Right atrium auricular region (tissue), 2 donors: ENCODE measurements around the gene RAI1. TPM values are rescaled to one million over a fixed set of nuclear protein-coding genes. Genes with fewer than 3 reads are reported as not detected.

Experiments used
- DNase-seq: peaks from one replicate; pipeline ENCODE4 v3.0.0-alpha.2; 2019; ENCODE audit warnings: low spot score
- H3K27ac ChIP-seq, 2 donors: fragments of 200-600 bp; sonication (generic); 1 replicate in 1 of 2; 2 replicates in 1 of 2; pipeline ENCODE4 v1.5.1; 2016 to 2019
- H3K27me3 ChIP-seq, 2 donors: fragments of 200-600 bp; sonication (generic); one replicate each; pipeline versions ENCODE4 v1.5.1 to v1.6.0; 2017 to 2019
- H3K36me3 ChIP-seq: fragments of 200-600 bp; sonication (generic); one replicate; pipeline ENCODE4 v1.5.1; 2016
- H3K4me1 ChIP-seq, 2 donors: fragments of 200-600 bp; sonication (generic); one replicate each; pipeline versions ENCODE4 v1.5.1 to v1.6.0; 2017 to 2019
- H3K4me3 ChIP-seq, 2 donors: fragments of 200-600 bp; sonication (generic); 1 replicate in 1 of 2; 2 replicates in 1 of 2; pipeline ENCODE4 v1.5.1; 2017 to 2019; ENCODE audit warnings: mild to moderate bottlenecking in 1 of 2, moderate library complexity in 1 of 2
- H3K9me3 ChIP-seq, 2 donors: fragments of 200-600 bp; sonication (generic); one replicate each; pipeline ENCODE4 v1.5.1; 2019
- total RNA-seq, 2 donors: library from RNA; depleted of rRNA; stranded (reverse); fragments of >200 nt; gene quantifications; one replicate each; pipeline ENCODE4 v1.1.0, GENCODE V29; 2016
- TF ChIP-seq, protein P1 (sequence below), 2 donors: fragments of 200-600 bp; sonication (generic); IDR thresholded peaks; one replicate each; pipeline ENCODE4 v1.5.1; 2019; ENCODE audit warnings: antibody characterized with exemption in 2 of 2

RAI1 gene
- total RNA-seq, 2 donors from 2014 or later: 23.8 to 24.9 TPM

DNA sequence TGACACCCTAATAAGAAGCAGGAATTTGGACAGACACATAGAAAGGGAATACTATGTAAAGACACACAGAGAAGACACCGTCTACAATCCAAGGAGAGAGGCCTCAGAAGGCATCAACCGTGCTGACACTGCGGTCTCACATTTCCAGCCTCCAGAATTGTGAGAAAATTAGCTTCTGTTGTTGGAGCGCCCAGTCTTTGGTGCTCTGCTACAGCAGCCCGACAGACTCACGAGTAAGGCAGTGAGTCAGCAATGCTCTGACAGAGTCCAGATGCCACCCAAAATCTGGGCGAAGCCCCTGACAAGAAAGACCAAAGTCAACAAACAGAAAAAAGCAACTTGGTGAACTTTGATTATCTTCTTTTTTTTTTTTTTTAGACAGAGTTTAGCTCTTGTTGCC is 32.5 kb upstream of the RAI1 start:
- DNase-seq: no peak
- no peak overlapping the region for H3K4me3 ChIP-seq
- TF ChIP-seq, protein P1, sequence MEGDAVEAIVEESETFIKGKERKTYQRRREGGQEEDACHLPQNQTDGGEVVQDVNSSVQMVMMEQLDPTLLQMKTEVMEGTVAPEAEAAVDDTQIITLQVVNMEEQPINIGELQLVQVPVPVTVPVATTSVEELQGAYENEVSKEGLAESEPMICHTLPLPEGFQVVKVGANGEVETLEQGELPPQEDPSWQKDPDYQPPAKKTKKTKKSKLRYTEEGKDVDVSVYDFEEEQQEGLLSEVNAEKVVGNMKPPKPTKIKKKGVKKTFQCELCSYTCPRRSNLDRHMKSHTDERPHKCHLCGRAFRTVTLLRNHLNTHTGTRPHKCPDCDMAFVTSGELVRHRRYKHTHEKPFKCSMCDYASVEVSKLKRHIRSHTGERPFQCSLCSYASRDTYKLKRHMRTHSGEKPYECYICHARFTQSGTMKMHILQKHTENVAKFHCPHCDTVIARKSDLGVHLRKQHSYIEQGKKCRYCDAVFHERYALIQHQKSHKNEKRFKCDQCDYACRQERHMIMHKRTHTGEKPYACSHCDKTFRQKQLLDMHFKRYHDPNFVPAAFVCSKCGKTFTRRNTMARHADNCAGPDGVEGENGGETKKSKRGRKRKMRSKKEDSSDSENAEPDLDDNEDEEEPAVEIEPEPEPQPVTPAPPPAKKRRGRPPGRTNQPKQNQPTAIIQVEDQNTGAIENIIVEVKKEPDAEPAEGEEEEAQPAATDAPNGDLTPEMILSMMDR (IDR thresholded peaks at IDR 0.05): no peak
- H3K36me3 ChIP-seq: no peaks in the 10 kb centered on the region
- peaks cover 0 to 6% of the 10 kb centered on the region in 2 donors for H3K9me3 ChIP-seq
- H3K4me1 ChIP-seq: no peaks in the 10 kb centered on the region
- H3K27ac ChIP-seq: no peak overlapping the region
- no peaks in the 10 kb centered on the region for H3K27me3 ChIP-seq

DNA sequence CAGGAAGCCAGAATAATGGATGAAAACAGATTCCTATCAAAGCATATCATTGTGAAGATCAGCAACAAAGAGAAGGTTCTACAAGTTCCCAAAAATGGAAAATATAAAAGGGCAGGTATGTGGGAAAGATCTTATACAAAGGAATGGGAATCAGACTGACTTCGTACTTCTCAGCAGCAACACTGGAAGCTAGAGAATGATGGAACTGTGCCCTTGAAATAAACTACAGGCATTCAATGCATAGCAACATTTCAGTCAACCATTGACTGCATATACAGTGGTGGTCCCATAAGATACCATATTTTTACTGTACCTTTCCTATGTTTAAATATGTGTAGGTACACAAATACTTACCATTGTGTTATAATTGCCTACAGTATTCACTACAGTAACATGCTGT is 30.3 kb upstream of the RAI1 start:
- Histone ChIP-seq H3K4me3 (no peak overlapping the region), H3K4me1 (no peaks in the 10 kb centered on the region), H3K27ac (no peak overlapping the region), H3K27me3 (no peaks in the 10 kb centered on the region), H3K9me3 (no peaks in the 10 kb centered on the region), H3K36me3 (no peaks in the 10 kb centered on the region)
- TF ChIP-seq, protein P1 (IDR thresholded peaks at IDR 0.05): no peak
- no peak for DNase-seq

DNA sequence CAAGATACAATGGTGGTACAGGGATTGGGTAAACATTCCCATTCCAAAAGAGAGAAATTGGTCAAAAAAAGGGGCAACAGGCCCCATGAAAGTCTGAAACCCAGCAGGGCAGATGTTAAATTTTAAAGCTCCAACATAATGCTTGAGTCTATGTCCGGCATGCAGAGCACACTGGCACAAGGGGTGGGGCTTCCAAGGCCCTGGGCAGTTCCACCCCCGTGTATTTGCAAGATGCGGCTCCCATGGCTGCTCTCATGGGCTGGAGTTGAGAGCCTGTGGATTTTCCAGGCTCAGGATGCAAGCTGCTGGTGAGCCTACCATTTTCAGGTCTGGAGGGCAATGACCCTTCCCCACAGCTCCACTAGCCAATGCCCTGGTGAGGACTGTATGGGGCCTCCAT is 27.9 kb upstream of the RAI1 start:
- H3K9me3 ChIP-seq: peaks cover 0 to 8% of the 10 kb centered on the region in 2 donors
- no peaks in the 10 kb centered on the region for H3K36me3 ChIP-seq
- no peak overlapping the region for H3K4me3 ChIP-seq
- no peaks in the 10 kb centered on the region for H3K27me3 ChIP-seq
- DNase-seq: no peak
- TF ChIP-seq, protein P1 (IDR thresholded peaks at IDR 0.05): no peak
- H3K4me1 ChIP-seq: no peaks in the 10 kb centered on the region
- H3K27ac ChIP-seq: no peak overlapping the region

GRCh38 chr17:17659340-17659739 is 21.9 kb upstream of the RAI1 start:
- H3K27ac ChIP-seq: no peak overlapping the region

DNA sequence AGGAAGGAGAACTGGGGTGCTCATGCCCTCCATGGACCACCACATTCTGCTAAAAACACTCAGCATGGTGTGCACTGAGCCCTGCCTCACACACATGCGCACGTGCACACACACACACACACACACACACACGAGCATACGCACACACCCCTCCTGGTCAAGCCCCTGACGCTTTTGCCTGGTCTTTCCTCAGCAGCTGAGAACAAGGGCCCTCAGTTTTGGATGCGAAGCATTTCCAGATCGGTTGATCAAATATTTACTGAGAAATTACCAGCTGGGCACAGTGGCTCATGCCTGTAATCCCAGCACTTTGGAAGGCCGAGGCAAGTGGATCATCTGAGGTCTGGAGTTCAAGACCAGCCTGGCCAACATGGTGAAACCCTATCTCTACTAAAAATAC is 20.1 kb upstream of the RAI1 start:
- Histone ChIP-seq H3K9me3 (peaks cover 0 to 8% of the 10 kb centered on the region in 2 donors), H3K4me3 (no peak overlapping the region)
- DNase-seq: no peak

More at GRCh38 chr17:17659340-17659739, 21.9 kb upstream of the RAI1 start:
- H3K4me1 ChIP-seq: peaks cover 0 to 6% of the 10 kb centered on the region in 2 donors
- no peak overlapping the region for H3K4me3 ChIP-seq
- no peaks in the 10 kb centered on the region for H3K27me3 ChIP-seq
- TF ChIP-seq, protein P1 (IDR thresholded peaks at IDR 0.05): no peak
- DNase-seq: no peak
- H3K9me3 ChIP-seq: peaks cover 0 to 8% of the 10 kb centered on the region in 2 donors
- no peaks in the 10 kb centered on the region for H3K36me3 ChIP-seq

More for the DNA sequence above, 20.1 kb upstream of the RAI1 start:
- Histone ChIP-seq H3K36me3 (no peaks in the 10 kb centered on the region), H3K27me3 (no peaks in the 10 kb centered on the region), H3K27ac (no peak overlapping the region), H3K4me1 (peaks cover 0 to 6% of the 10 kb centered on the region in 2 donors)
- TF ChIP-seq, protein P1 (IDR thresholded peaks at IDR 0.05): no peak
